Lower lobe of right lung (tissue), 2 donors: Measurements from ENCODE around the gene RASD1. TPM values are rescaled to one million over a fixed set of nuclear protein-coding genes. Genes with fewer than 3 reads are reported as not detected.
A peak's percentile ranks its signal among the peaks of the same experiment; 100 is the strongest.

Experiments used
- ATAC-seq, 2 donors: fragments of 200-7000 bp; cut with Tn5 transposase; one replicate each; pipeline ENCODE4 v1.9.1; 2020 to 2022; ENCODE audit warnings: mild to moderate bottlenecking in 2 of 2, moderate library complexity in 2 of 2
- DNase-seq: peaks from one replicate; pipeline ENCODE4 v3.0.0-alpha.2; 2020
- H3K27ac ChIP-seq: fragments of 200-600 bp; one replicate; pipeline ENCODE4 v1.8.0; 2022
- H3K27me3 ChIP-seq: fragments of 200-600 bp; one replicate; pipeline ENCODE4 v1.8.0; 2022; ENCODE audit warnings: low read depth
- H3K36me3 ChIP-seq: fragments of 200-600 bp; one replicate; pipeline ENCODE4 v1.8.0; 2022; ENCODE audit warnings: mild to moderate bottlenecking
- H3K4me1 ChIP-seq: fragments of 200-600 bp; one replicate; pipeline ENCODE4 v1.8.0; 2022
- H3K4me3 ChIP-seq: fragments of 200-600 bp; one replicate; pipeline ENCODE4 v1.8.0; 2022; ENCODE audit warnings: mild to moderate bottlenecking
- H3K9me3 ChIP-seq: fragments of 200-600 bp; one replicate; pipeline ENCODE4 v1.8.0; 2022
- CTCF ChIP-seq: fragments of 200-600 bp; IDR thresholded peaks from one replicate; pipeline ENCODE4 v1.8.0; 2022; ENCODE audit warnings: antibody characterized with exemption, mild to moderate bottlenecking
- intact Hi-C: fragments of 100-400 bp; cut with DNase I; formaldehyde crosslinking; loops from one replicate; pipeline ENCODE4 v1.11.0; 2022
- total RNA-seq: library from RNA; stranded (reverse); fragmentation: NEBNext Ultra II Directional; extraction: Animal tissue kit (Norgen Biotek cat#: 25700); gene quantifications from one replicate; pipeline ENCODE4 v1.2.1, GENCODE V29; 2021
- donor health status: DM: no; HTN: yes; CAD: no; lungs with severe emphysema.

Gene RASD1
- total RNA-seq, 1 donor from 2014 or later: 24.6 TPM

- Histone ChIP-seq H3K27ac (peak overlapping the region; percentile 78), H3K4me1 (no peaks in the 10 kb centered on the region), H3K27me3 (no peaks in the 10 kb centered on the region), H3K4me3 (no peak overlapping the region), H3K9me3 (no peaks in the 10 kb centered on the region), H3K36me3 (no peaks in the 10 kb centered on the region)
- intact Hi-C loops: no loop called here
- no peak for TF ChIP-seq CTCF
- no peak for ATAC-seq
- peak; percentile 32 for DNase-seq
Observed at GRCh38 chr17:17507465-17508011, 11.3 kb upstream of the RASD1 start.

- no peaks in the 10 kb centered on the region for H3K4me1 ChIP-seq
- no peaks in the 10 kb centered on the region for H3K27me3 ChIP-seq
- H3K36me3 ChIP-seq: no peaks in the 10 kb centered on the region
- H3K9me3 ChIP-seq: no peaks in the 10 kb centered on the region
- H3K4me3 ChIP-seq: no peak overlapping the region
- intact Hi-C loops: no loop called here
- no peak for TF ChIP-seq CTCF
- H3K27ac ChIP-seq: peak overlapping the region; percentile 78
- DNase-seq (peak; percentile 49), ATAC-seq (peak; percentile 2 to 27)
Observed at GRCh38 chr17:17506893-17507464, 10.8 kb upstream of the RASD1 start.

- Histone ChIP-seq H3K36me3 (no peaks in the 10 kb centered on the region), H3K9me3 (no peaks in the 10 kb centered on the region), H3K27me3 (no peaks in the 10 kb centered on the region), H3K4me1 (no peaks in the 10 kb centered on the region), H3K27ac (peak overlapping the region; percentile 78), H3K4me3 (no peak overlapping the region)
- intact Hi-C loops: no loop called here
- DNase-seq (peak; percentile 47), ATAC-seq (peak in 1 of 2 donors; percentile 40)
- TF ChIP-seq CTCF: no peak
Observed at GRCh38 chr17:17506181-17506741, 10.1 kb upstream of the RASD1 start.

GRCh38 chr17:17505610-17506171 lies 9.5 kb upstream of the RASD1 start:
- no peaks in the 10 kb centered on the region for H3K27me3 ChIP-seq
- TF ChIP-seq CTCF: no peak
- ATAC-seq (no peak), DNase-seq (peak; percentile 41)
- no peak overlapping the region for H3K4me3 ChIP-seq
- intact Hi-C loops: no loop called here
- H3K36me3 ChIP-seq: no peaks in the 10 kb centered on the region
- no peaks in the 10 kb centered on the region for H3K9me3 ChIP-seq
- H3K4me1 ChIP-seq: no peaks in the 10 kb centered on the region
- peak overlapping the region; percentile 78 for H3K27ac ChIP-seq

GRCh38 chr17:17505151-17505550 lies 9.0 kb upstream of the RASD1 start:
- Histone ChIP-seq H3K36me3 (no peaks in the 10 kb centered on the region), H3K27me3 (no peaks in the 10 kb centered on the region), H3K4me1 (no peaks in the 10 kb centered on the region), H3K4me3 (no peak overlapping the region), H3K9me3 (no peaks in the 10 kb centered on the region), H3K27ac (no peak overlapping the region)
- no peak for TF ChIP-seq CTCF
- DNase-seq (no peak), ATAC-seq (no peak)
- intact Hi-C loops: no loop called here
